HepG2 (cell line): ENCODE results near the gene PPM1G. TPM values are rescaled to one million over a fixed set of nuclear protein-coding genes. Genes with fewer than 3 reads are reported as not detected.

ENCODE experiments used
- ARHGAP35 ChIP-seq: sonication (generic); formaldehyde crosslinking; IDR thresholded peaks from 2 replicates; pipeline ENCODE4 v1.9.0; 2022; ENCODE audit warnings: mild to moderate bottlenecking, inconsistent platforms, moderate library complexity, missing genetic modification reagents, borderline replicate concordance
- GZF1 ChIP-seq: sonication (generic); formaldehyde crosslinking; IDR thresholded peaks from 2 replicates; pipeline ENCODE4 v1.5.1; 2020; ENCODE audit warnings: mild to moderate bottlenecking, missing genetic modification reagents
- MLLT10 ChIP-seq: sonication (generic); formaldehyde crosslinking; IDR thresholded peaks from 2 replicates; pipeline ENCODE4 v1.4.0; 2020; ENCODE audit warnings: missing genetic modification reagents
- MTA1 ChIP-seq: sonication (generic); formaldehyde crosslinking; IDR thresholded peaks from 2 replicates; pipeline ENCODE4 v1.4.0; 2020; ENCODE audit warnings: missing genetic modification reagents, mild to moderate bottlenecking, borderline replicate concordance
- PBX2 ChIP-seq: IDR thresholded peaks from 2 replicates; pipeline ENCODE4 v1.6.1; 2016; ENCODE audit warnings: control low read depth
- PCBP1 ChIP-seq: fragments of 200-400 bp; formaldehyde crosslinking; IDR thresholded peaks from 2 replicates; pipeline ENCODE4 v1.6.1; 2017; ENCODE audit warnings: mild to moderate bottlenecking, low read depth, low read length, borderline replicate concordance
- RELA ChIP-seq: sonication (generic); formaldehyde crosslinking; IDR thresholded peaks from 2 replicates; pipeline ENCODE4 v1.4.0; 2020; ENCODE audit warnings: missing genetic modification reagents
- SIN3A ChIP-seq: IDR thresholded peaks from 2 replicates; pipeline ENCODE4 v1.6.1; 2011; ENCODE audit warnings: low read depth, mild to moderate bottlenecking, control low read depth, low read length, borderline replicate concordance
- THAP9 ChIP-seq: sonication (generic); formaldehyde crosslinking; IDR thresholded peaks from 2 replicates; pipeline ENCODE4; 2020; ENCODE audit warnings: missing genetic modification reagents, mild to moderate bottlenecking, borderline replicate concordance
- U2AF1 ChIP-seq: fragments of 200-400 bp; formaldehyde crosslinking; optimal IDR thresholded peaks from 2 replicates; pipeline ENCODE3; 2017; ENCODE audit warnings: mild to moderate bottlenecking, low read depth, low read length
- ZBTB38 ChIP-seq: sonication (generic); formaldehyde crosslinking; IDR thresholded peaks from 2 replicates; pipeline ENCODE4 v1.5.1; 2020; ENCODE audit warnings: mild to moderate bottlenecking, missing genetic modification reagents
- ZFP91 ChIP-seq: sonication (generic); formaldehyde crosslinking; IDR thresholded peaks from 2 replicates; pipeline ENCODE4 v1.9.0; 2022; ENCODE audit warnings: missing genetic modification reagents, mild to moderate bottlenecking, borderline replicate concordance
- ZNF207 ChIP-seq: fragments of 450-650 bp; IDR thresholded peaks from 2 replicates; pipeline ENCODE4 v1.6.1; 2016; ENCODE audit warnings: antibody characterized with exemption, borderline replicate concordance
- ZNF350 ChIP-seq: sonication (generic); formaldehyde crosslinking; IDR thresholded peaks from 2 replicates; pipeline ENCODE4 v1.4.0; 2020; ENCODE audit warnings: mild to moderate bottlenecking, low read depth, missing genetic modification reagents, borderline replicate concordance
- ZNF446 ChIP-seq: sonication (generic); formaldehyde crosslinking; IDR thresholded peaks from 2 replicates; pipeline ENCODE4 v1.5.0; 2020; ENCODE audit warnings: mild to moderate bottlenecking, missing genetic modification reagents
- ZNF484 ChIP-seq: sonication (generic); formaldehyde crosslinking; IDR thresholded peaks from 2 replicates; pipeline ENCODE4 v1.5.1; 2020; ENCODE audit warnings: mild to moderate bottlenecking, low read depth, missing genetic modification reagents, borderline replicate concordance
- ZNF550 ChIP-seq: sonication (generic); formaldehyde crosslinking; IDR thresholded peaks from 2 replicates; pipeline ENCODE4 v1.4.0; 2020; ENCODE audit warnings: mild to moderate bottlenecking, missing genetic modification reagents, borderline replicate concordance
- ZNF569 ChIP-seq: sonication (generic); formaldehyde crosslinking; IDR thresholded peaks from 2 replicates; pipeline ENCODE4 v1.5.0; 2020; ENCODE audit warnings: mild to moderate bottlenecking, missing genetic modification reagents, moderate library complexity, borderline replicate concordance
- ZNF761 ChIP-seq: sonication (generic); formaldehyde crosslinking; conservative IDR thresholded peaks from 2 replicates; pipeline ENCODE4 v1.4.0; 2020; ENCODE audit warnings: mild to moderate bottlenecking, missing genetic modification reagents
- ZNF777 ChIP-seq: sonication (generic); formaldehyde crosslinking; IDR thresholded peaks from 2 replicates; pipeline ENCODE4 v1.4.0; 2020; ENCODE audit warnings: missing genetic modification reagents
- ZNF790 ChIP-seq: sonication (generic); formaldehyde crosslinking; IDR thresholded peaks from 2 replicates; pipeline ENCODE4 v1.8.0; 2022; ENCODE audit warnings: missing genetic modification reagents, mild to moderate bottlenecking, borderline replicate concordance
- ZSCAN22 ChIP-seq: sonication (generic); formaldehyde crosslinking; IDR thresholded peaks from 2 replicates; pipeline ENCODE4 v1.4.0; 2020; ENCODE audit warnings: mild to moderate bottlenecking, missing genetic modification reagents
- ZSCAN25 ChIP-seq: sonication (generic); formaldehyde crosslinking; IDR thresholded peaks from 2 replicates; pipeline ENCODE4 v1.8.0; 2022; ENCODE audit warnings: mild to moderate bottlenecking, missing genetic modification reagents
- ZSCAN29 ChIP-seq: sonication (generic); formaldehyde crosslinking; conservative IDR thresholded peaks from 2 replicates; pipeline ENCODE4 v1.4.0; 2020; ENCODE audit warnings: mild to moderate bottlenecking, missing genetic modification reagents
- polyA plus RNA-seq, 8 experiments: library from polyadenylated mRNA; depleted of rRNA in 3 of 8; stranded (reverse) in 7 of 8; unstranded in 1 of 8; fragments of >200 nt; fragmentation: Illumina TruSeq in 4 of 8; extraction: Trizol in 4 of 8; gene quantifications; 2 replicates each; pipeline versions ENCODE4 v1.2.1 to v1.2.3, GENCODE V29; 2011 to 2016; ENCODE audit warnings: low read depth in 4 of 8, missing spikeins in 1 of 8, mixed read lengths in 1 of 8; ENCODE audit not compliant: insufficient read depth in 1 of 8
- total RNA-seq, 5 experiments: library from RNA; depleted of rRNA; stranded (reverse); fragments of >200 nt; fragmentation: Illumina TruSeq; extraction: Trizol; gene quantifications; 2 replicates each; pipeline ENCODE4 v1.2.3, GENCODE V29; 2016; ENCODE audit warnings: low read depth in 1 of 5

PPM1G gene
- total and polyA plus RNA-seq, 2 of the 13 experiments (the other 11 are each of a cell fraction or from before 2014, with no cell fraction given) = 58.2 to 213 TPM

GRCh38 chr2:27378096-27378808, 31.1 kb downstream of the PPM1G start (continued):
- no peak for TF ChIP-seq ZNF569
- no peak for TF ChIP-seq RELA (CRISPR knock-in tag)
- no peak for TF ChIP-seq ZNF790 (CRISPR knock-in tag)
- TF ChIP-seq MLLT10 (CRISPR knock-in tag) = no peak
- no peak for TF ChIP-seq ZNF446 (CRISPR knock-in tag)
- 0 out of 2 replicates have a peak, but pooled peaks have one; percentile 25 for TF ChIP-seq PCBP1
- TF ChIP-seq ZSCAN22 (CRISPR knock-in tag) = no peak
- TF ChIP-seq MTA1 (CRISPR knock-in tag) = 0 out of 2 replicates have a peak, but pooled peaks have one; percentile 29
- TF ChIP-seq PBX2 = no peak
- TF ChIP-seq ZSCAN25 (CRISPR knock-in tag) = no peak
- 0 out of 2 replicates have a peak, but pooled peaks have one; percentile 31 for TF ChIP-seq ZSCAN29
- no peak for TF ChIP-seq SIN3A
- TF ChIP-seq ZNF761 (CRISPR knock-in tag) = no peak
- peak; percentile 58; the same call in 1 of the 2 replicates for TF ChIP-seq ZNF350
- peak; percentile 94 for TF ChIP-seq ZBTB38
- no peak for TF ChIP-seq ZNF484
- TF ChIP-seq GZF1 = no peak
- TF ChIP-seq ZNF550 (CRISPR knock-in tag) = no peak
- peak; percentile 53; the same call in 1 of the 2 replicates for TF ChIP-seq ZFP91
- peak; percentile 78 for TF ChIP-seq U2AF1
- no peak for TF ChIP-seq ZNF777 (CRISPR knock-in tag)
- peak; percentile 6; the same call in 1 of the 2 replicates for TF ChIP-seq THAP9
- no peak for TF ChIP-seq ZNF207
- no peak for TF ChIP-seq ARHGAP35 (CRISPR knock-in tag)
